GM18499 (cell line): Measurements from ENCODE around the gene ADAM21.
"Not testable (repeated sequence)": the region's sequence is repeated elsewhere in the genome, so short reads cannot be mapped to it uniquely, and the experiment has no call there.

Experiments used
- ATAC-seq: cut with Tn5 transposase; IDR thresholded peaks from one replicate; pipeline ENCODE4 v1.9.1; 2021; ENCODE audit warnings: moderate number of reproducible peaks; ENCODE audit not compliant: insufficient read depth, unreplicated experiment

The ADAM21 gene

DNA sequence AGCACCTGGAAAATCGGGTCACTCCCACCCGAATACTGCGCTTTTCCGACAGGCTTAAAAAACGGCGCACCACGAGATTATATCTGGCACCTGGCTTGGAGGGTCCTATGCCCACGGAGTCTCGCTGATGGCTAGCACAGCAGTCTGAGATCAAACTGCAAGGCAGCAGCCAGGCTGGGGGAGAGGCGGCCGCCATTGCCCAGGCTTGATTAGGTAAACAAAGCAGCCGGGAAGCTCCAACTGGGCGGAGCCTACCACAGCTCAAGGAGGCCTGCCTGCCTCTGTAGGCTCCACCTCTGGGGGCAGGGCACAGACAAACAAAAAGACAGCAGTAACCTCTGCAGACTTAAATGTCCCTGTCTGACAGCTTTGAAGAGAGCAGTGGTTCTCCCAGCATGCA, 23.5 kb downstream of the ADAM21 start:
- not testable (repeated sequence) for ATAC-seq

DNA sequence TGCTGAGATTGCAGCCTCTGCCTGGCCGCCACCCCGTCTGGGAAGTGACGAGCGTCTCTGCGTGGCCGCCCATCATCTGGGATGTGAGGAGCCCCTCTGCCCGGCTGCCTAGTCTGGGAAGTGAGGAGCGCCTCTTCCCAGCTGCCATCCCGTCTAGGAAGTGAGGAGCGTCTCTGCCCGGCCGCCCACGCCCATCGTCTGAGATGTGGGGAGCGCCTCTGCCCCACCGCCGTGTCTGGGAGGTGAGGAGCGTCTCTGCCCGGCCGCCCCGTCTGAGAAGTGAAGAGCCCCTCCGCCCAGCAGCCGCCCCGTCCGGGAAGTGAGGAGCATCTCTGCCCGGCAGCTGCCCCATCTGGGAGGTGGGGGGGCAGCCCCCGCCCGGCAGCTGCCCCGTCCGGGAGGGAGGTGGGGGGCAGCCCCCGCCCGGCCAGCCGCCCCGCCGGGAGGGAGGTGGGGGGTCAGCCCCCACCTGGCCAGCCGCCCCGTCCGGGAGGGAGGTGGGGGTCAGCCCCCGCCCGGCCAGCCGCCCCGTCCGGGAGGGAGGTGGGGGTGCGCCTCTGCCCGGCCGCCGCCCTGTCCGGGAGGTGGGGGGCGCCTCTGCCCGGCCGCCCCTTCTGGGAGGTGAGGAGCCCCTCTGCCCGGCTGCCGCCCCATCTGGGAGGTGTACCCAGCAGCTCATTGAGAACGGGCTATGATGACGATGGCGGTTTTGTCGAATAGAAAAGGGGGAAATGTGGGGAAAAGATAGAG, 25.6 kb downstream of the ADAM21 start:
- not testable (repeated sequence) for ATAC-seq

DNA sequence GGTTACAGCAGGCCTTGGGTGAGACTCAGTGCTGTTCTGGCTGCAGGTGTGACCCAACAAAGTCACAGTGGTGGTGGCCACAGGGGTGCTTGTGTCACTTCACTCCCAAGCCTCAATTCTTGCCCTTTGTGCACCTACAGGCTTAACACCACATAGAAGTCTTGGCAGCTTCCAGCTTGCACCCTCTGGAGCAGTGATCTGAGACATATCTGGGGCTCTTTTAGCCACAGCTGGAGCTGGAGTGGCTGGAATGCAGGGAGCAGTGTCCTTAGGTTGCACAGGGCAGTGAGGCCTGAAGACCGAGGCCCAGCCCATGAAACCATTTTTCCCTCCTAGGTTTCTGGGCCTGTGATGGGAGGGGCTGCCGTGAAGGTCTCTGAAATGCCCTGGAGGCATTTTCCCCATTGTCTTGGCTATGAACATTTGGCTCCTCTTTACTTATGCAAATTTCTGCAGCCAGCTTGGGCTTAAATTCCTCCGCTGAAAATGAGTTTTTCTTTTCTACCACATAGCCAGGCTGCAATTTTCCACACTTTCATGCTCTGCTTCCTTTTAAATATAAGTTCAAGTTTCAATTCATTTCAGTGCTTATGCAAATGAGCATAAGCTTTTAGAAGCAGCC, 37.7 kb downstream of the ADAM21 start:
- ATAC-seq, result no peak

DNA sequence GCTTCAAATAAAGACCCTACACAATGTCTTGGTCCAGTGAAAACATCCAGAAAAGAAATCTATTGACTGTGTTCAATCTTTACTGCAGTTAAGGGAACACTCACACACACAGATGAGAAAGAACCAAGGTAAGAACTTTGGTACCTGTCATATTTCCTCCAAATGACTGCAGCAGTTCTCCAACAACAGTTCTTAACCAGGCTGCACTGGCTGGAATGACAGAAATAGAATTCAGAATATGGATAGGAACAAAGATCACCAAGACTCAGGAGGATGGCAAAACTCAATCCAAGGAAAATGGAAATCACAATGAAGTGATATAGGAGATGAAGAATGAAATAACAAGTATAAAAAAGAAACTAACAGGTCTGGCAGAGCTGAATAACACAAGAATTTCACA, 46.2 kb downstream of the ADAM21 start:
- ATAC-seq, result no peak
